NB4 (cell line): ENCODE results near the gene BSPRY.
"Not testable (repeated sequence)": the region's sequence is repeated elsewhere in the genome, so short reads cannot be mapped to it uniquely, and the experiment has no call there.

Experiments used
- DNase-seq: peaks from one replicate; pipeline ENCODE4 v3.0.0; 2010; ENCODE audit warnings: low read depth
- H3K4me3 ChIP-seq: one replicate; pipeline ENCODE4 v1.5.1; 2011; ENCODE audit warnings: mild to moderate bottlenecking, low read depth, low read length, moderate library complexity
- CTCF ChIP-seq: IDR thresholded peaks from one replicate; pipeline ENCODE4 v1.5.1; 2012; ENCODE audit warnings: low read depth, low read length
- MAX ChIP-seq: IDR thresholded peaks from 2 replicates; pipeline ENCODE4 v1.6.1; 2011; ENCODE audit warnings: low read depth, low read length
- MYC ChIP-seq: IDR thresholded peaks from 2 replicates; pipeline ENCODE4 v1.6.1; 2011; ENCODE audit warnings: low read depth, low read length
- POLR2A ChIP-seq: IDR thresholded peaks from 2 replicates; pipeline ENCODE4 v1.6.1; 2011; ENCODE audit warnings: mild to moderate bottlenecking; ENCODE audit not compliant: insufficient read length; ENCODE audit errors: extremely low read depth

BSPRY gene

GRCh38 chr9:113398796-113399195, 49.5 kb downstream of the BSPRY start:
- no peak for DNase-seq
- TF ChIP-seq CTCF (no peak), MAX (no peak), MYC (no peak), POLR2A (no peak)
- no peak overlapping the region for H3K4me3 ChIP-seq

GRCh38 chr9:113399646-113400200, 50.4 kb downstream of the BSPRY start:
- H3K4me3 ChIP-seq: no peak overlapping the region
- TF ChIP-seq POLR2A: no peak
- TF ChIP-seq MYC: no peak
- no peak for TF ChIP-seq CTCF
- TF ChIP-seq MAX: no peak
- DNase-seq: no peak

GRCh38 chr9:113401027-113401792, 51.9 kb downstream of the BSPRY start, which contains the start of gene ALAD:
Gene ALAD (minus strand): TSS chr9:113401284. CDS start chr9:113393559, 7,725 bp downstream.
- peak; percentile 98 for DNase-seq
- TF ChIP-seq POLR2A: peak; percentile 59
- peak; percentile 76 for TF ChIP-seq CTCF
- TF ChIP-seq MAX: peak; percentile 61
- 0 out of 2 replicates have a peak, but pooled peaks have one; percentile 13 for TF ChIP-seq MYC
- H3K4me3 ChIP-seq: peak within 1 kb of the TSS; percentile 73

- TF ChIP-seq POLR2A: no peak
- peak; percentile 39; the same call in 1 of the 2 replicates for TF ChIP-seq MAX
- no peak for TF ChIP-seq CTCF
- peak; percentile 43; the same call in 1 of the 2 replicates for TF ChIP-seq MYC
- peak; percentile 82 for DNase-seq
- no peak overlapping the region for H3K4me3 ChIP-seq
These were observed 54.3 kb downstream of the BSPRY start for GRCh38 chr9:113403646-113404045.

- not testable (repeated sequence) for DNase-seq
These were observed 57.0 kb downstream of the BSPRY start for GRCh38 chr9:113406353-113406752.

GRCh38 chr9:113406873-113407511, 57.7 kb downstream of the BSPRY start:
- DNase-seq: peak; percentile 80
- not testable (repeated sequence) for H3K4me3 ChIP-seq
- TF ChIP-seq CTCF: peak; percentile 74

More at GRCh38 chr9:113406353-113406752, 57.0 kb downstream of the BSPRY start:
- H3K4me3 ChIP-seq: not testable (repeated sequence)
